Stimulated activated CD8-positive, alpha-beta memory T cell treated with anti-CD3 and anti-CD28 coated beads, Interleukin-4, amount 100 ng/mL, for 1 hour (primary cell): Measurements from ENCODE around the gene FAT2.
"Not testable (repeated sequence)": the region's sequence is repeated elsewhere in the genome, so short reads cannot be mapped to it uniquely, and the experiment has no call there.

Source experiments
- DNase-seq, 2 donors: peaks; one replicate each; pipeline ENCODE4 v3.0.0-alpha.2; 2020; ENCODE audit warnings: low read depth in 2 of 2, low spot score in 1 of 2

FAT2 gene

DNA sequence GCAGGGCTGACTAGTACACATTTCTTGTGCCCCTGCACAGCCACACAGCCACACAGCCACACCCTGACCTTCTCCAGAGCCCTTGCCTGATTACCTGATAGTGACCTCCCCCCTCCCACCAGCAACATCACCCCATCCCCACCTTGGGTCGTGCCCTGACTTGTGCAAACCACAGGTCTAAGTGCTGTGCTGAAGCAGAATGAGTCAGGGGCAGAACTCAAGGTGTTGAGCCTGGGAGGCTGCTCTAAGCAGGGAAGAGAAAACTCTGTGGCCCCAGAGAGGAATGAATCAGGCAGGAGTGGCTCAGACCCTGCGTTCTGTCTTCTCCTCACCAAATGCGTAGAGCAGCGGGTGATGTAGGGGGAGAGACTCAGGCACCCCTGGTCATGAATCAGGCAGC is 24.3 kb upstream of the FAT2 start:
- DNase-seq, result no peak

DNA sequence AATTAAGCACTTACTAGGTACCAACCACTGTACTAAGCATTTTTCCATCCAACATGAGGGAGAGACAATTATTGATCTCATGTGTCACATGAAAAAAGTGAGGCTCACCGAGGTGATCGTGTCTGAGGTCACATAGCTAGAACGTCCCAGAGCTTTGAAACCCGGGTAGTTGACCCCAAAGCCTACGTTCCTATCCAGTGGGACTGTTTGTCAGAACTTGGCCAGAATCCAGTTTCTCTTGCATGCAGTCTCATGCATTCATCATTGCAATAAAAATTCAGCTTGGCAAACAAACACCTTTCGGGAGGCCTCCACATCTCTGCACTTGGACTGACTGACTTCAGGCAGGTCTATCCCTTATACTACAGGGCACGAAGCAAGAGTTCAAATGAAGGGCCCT is 23.4 kb upstream of the FAT2 start:
- DNase-seq, result no peak

DNA sequence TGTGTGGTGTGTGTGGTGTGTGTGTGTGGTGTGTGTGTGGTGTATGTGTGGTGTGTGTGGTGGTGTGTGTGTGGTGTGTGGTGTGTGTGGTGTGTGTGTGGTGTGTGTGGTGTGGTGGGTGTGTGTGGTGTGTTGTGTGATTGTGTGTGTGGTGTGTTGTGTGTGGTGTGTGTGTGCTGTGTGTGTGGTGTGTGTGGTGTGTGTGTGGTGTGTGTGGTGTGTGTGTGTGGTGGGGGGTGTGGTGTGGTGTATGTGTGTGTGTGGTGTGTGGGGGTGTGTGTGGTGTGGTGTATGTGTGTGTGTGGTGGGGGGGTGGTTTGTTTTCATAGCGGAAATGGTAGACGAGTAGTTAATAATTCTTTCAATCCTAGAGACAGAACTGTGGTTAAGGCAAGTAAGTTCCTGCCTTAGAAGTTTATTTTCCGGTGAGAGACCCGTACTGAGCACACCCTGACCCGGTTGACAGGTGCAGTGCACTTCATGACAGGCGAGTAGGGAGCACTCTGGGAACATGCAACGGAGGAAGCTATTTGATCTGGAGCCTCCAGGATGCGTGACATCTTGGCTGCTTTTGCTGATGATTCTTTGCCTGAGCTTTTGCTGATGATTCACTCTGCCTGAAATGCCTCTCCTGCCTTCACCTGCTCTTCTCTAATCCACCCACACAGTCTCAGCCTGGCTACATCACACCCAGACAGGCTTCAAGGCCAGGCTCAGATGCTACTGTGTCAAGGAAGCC is 21.7 kb upstream of the FAT2 start:
- no peak for DNase-seq

DNA sequence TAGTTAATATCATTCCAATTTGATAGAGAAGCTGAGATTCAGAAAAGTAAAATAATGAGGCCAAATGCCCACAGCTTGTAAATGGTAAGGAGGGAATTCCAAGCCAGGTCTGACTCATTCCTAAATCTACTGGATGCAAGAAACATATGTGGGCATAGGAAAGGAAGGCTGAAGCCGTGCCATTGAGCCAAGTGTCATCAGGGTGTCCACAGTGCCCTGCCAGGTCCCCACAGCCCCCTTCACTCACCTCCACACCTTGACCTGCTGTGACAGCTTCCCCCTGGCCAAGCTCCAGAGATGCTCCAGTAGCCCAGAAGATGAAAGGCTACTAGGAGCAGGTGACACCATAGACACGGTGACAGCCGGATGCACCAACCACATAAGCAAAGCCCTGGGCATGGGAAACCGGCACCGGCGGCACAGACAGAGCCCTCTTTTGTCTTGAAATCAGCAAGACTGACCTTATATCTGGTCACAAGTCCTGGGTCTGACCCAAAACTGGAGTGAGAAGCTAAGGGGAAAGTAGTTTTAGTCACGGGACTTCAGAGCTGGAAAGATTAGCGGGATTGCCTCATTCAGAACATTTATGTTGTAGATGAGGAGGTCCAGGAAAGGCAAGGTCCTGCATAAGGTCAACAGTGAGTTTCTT is 20.1 kb upstream of the FAT2 start:
- no peak for DNase-seq

DNA sequence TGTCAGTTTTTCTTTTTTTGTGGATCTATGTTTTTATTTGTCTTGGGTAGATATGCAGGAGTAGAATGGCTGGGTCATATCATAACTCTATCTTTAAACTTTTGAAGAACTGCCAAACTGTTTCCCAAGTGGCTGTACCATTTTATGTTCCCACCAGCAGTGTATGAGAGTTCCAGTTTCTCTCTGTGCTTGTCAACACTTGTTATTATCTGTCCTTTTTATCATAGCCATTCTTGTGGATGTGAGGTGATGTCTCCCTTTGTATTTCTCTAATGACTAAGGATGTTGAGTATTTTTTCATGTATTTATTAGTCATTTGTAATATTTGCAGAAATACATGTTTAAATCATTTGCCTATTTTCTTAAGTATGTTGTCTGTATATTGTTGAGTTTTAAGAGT is 17.4 kb upstream of the FAT2 start:
- DNase-seq, result no peak

DNA sequence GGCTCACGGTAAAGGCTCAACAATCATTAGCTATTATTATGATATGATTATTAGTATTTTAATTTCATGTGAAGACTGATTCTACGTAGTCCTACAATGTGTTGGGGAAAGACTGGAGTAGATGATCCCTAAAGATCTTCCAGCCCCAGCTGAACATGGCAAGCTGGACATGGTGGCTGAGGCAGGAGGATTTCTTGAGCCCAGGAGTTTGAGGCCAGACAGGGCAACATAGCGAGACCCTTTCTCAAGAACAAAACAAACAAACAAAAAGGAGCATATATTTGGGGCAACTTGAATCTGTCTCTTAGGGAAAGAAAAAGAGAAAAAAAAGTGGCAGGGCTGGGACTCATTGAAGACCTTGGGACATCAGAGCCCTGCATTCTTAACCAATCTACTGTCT is 16.2 kb upstream of the FAT2 start:
- no peak for DNase-seq

DNA sequence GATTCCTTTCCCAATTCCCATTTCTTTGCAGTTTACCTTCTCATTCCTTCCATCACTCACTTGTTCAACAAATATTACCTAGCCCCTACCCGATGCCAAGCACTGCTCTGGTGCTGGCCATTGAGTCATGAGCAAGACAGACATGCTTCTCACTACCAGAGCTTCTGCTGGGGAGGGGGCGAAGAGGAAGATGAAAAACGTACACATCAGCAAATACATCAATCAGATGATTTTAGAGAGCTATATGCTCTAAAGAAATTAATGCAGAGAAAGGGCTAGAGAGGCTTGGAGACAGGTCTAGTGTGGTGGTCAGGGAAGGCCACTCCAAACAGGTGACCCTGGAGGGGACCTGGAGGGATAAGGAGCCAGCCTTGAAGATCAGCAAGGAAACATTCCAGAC is 14.4 kb upstream of the FAT2 start:
- DNase-seq, result no peak

DNA sequence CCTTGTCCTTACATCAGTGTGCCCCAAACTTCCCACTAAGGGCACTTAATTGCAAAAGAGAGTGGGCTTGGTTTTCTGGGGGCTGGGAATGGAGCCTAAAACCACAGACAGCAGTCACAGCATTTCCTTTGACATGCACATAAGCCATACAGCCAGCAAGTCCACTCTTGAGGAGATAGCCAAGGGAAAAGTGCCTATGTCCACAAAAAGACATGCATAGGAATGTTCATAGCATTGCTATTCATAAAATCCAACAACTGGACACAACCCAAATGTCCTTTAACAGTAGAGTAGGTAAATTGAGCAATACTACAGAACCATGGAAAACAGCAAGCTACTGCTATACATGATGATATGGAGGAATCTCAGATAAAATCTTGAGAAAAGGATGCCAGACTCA is 11.7 kb upstream of the FAT2 start:
- no peak for DNase-seq

DNA sequence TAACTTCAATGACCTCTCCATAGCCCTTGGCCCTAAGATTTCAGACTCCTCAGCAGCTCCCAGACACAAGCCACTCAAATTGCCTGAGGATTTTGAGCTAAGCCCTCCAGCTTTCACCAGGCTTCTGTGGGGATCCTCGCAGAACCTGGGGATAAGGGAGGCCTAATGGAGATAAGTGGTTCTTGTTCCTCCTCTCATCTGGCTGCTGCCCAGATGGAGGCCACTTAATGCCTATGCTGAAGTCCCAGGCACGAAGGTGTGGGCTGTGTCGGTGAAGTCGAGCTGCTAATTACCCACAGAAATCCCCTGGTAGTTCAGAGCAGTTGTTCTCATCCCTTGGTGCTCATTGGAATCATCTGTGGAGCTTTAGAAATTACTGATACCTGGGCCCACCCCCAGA is 10.3 kb upstream of the FAT2 start:
- no peak for DNase-seq

DNA sequence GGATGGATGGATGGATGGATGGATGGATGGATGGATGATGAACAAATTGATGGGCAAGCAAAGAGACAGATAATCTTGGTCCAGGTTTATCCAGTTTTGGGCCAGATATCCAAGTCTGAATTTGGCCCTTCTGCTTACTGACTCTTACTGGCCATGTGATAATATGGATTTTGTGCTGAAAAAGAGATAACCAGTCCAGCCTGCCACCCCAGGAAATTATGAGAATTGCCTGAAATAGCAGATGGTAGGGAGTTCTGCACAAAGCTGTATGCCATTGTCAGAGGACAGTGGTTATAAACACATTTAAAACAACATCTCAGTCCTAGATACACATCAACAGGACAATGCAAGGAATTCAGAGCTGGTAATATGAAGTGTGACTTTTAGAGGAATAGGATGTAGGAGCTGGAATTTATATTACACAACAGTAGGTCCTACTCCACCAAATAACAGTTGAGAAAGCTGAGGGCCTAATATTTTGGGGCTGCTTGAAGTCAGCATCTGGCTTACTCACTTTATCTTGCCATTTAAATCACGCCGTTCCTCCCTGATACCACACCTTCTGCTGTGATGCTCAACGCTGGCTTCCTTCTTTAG is 9.0 kb upstream of the FAT2 start:
- no peak for DNase-seq

DNA sequence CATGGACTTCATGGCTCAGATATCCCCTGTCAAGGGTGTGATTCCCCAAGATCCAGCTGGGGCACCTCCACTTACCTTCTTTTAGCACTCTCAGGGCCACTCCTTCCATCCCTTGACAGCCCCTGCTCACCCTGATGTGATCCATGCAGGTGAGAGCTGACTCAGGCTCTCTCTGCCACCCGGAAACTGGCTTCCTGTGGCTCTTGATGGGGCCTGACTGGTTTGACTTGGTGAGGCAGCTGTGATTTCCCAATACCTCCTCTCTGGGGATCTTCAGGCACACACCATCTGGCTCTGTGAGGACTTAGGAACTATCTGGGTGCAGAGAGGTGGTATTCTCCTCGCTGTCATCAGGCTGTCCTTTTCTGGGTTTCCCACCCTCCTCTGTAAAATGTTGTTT is 7.9 kb upstream of the FAT2 start:
- no peak for DNase-seq

DNA sequence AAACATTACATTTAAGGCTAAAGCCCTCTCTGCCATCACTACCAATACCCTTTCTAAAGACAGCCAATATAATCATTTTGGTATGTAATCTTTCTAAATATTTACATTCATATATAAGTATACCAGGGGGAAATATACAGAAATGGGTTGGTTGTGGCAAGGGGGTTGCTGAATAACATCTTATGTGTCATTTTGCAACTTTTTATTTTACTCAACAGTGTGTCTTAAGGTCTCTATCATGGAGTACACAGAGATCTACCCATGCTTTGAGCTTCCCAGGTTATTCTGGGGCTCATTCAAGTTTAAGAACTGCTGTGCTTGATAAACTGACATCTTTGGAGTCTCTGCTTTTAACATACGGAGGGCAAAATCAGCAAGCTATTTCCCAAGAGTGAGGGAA is 7.4 kb upstream of the FAT2 start:
- DNase-seq, result no peak

DNA sequence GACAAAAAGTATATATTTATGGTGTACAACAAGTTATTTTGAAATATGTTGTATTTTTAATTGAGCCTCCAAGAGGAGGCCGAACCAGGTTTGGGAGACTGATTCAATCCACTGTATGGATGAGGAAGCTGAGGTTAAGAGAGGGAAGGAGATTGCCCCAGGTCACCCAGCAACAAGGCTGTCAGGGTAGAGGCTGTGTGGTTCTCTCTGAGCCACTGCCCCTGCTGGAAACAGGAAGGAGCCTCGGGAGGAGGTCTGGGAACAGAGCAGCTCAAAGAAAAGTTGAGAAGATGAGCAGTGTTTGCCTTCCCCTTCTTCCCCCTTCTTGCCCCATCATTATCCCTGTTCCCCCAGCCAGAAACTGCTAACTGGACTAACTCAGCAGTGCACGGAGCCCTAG is 6.6 kb upstream of the FAT2 start:
- no peak for DNase-seq

DNA sequence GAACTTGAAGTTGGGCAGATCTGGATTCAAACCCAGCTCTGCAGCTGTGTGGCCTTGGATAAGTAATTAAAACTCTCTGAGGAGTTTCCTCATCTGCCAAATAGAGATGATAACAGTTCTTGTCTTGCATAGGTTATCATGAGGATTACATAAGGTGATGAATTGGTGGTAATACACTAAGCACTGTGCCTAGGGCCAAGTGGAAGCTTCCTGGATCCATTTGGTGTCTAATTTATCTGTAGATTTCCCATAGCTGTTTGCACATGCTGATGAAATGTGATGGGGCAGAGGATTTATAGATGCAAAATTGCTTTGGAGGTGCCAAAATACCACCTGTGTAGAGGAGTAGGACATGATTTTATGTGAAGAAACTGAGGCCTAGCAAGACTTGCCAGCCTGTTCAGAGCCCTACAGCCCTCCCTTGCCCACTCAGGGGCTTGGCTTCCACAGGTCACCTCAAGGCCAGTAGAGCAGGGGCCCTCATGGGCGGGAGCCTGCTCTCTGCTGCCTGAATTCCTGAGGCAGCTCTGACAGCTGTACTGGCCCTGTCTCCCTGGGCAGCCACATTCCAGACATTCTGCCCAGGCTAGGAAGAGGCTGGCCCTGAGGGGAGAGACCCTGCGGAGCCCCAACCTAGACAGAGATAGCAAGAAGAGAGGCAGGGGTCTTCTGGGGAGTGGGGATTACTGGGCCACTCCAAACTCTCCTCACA is 5.9 kb upstream of the FAT2 start:
- no peak for DNase-seq

DNA sequence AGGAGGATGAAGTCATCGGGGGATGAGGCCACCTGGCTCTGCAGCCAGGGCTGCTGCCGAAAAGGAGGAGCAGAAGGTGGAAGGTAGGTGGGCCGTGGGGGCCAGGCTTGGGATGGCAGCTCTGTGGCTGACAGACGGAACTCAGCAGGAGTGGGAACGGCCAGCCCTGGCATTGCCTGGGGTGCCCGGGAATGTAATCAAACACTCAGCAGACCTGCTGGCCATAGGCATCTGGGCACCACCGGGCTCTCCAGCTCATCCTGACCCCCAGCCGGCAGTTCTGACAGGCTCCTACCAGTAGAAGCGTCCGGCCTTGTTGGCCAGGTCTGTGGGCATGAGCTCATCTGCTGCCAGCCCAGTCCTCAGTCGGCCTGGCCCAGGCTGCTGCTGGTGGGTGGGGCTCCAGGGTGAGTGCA is 4.3 kb upstream of the FAT2 start:
- DNase-seq, result no peak

DNA sequence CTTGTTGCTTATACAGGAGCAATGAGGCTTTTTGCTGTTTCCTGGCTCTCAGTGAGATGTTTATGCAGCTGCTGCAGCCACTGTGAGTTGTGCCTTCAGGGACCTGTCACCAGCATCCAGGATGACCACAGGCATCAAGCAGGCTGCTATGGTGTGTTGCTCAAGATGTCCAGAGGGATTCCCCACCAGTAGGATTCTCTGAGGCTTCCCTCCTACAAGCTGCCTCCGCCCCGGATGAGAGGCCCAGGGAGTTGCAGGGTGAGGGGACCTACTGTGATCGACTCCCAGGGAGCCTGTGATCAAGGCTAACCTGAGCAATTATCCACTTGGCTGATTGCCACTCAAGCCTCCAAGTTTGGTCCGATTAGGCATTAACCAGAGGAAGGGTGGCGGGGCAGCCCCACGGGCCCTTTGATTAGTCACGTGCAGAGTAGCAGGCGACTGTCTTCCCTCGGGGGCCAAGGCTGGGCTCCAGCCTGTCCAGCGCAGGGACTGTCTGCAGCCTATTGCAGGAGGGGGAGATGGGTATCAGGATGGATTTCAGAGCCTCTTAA is 1.8 kb upstream of the FAT2 start:
- no peak for DNase-seq

DNA sequence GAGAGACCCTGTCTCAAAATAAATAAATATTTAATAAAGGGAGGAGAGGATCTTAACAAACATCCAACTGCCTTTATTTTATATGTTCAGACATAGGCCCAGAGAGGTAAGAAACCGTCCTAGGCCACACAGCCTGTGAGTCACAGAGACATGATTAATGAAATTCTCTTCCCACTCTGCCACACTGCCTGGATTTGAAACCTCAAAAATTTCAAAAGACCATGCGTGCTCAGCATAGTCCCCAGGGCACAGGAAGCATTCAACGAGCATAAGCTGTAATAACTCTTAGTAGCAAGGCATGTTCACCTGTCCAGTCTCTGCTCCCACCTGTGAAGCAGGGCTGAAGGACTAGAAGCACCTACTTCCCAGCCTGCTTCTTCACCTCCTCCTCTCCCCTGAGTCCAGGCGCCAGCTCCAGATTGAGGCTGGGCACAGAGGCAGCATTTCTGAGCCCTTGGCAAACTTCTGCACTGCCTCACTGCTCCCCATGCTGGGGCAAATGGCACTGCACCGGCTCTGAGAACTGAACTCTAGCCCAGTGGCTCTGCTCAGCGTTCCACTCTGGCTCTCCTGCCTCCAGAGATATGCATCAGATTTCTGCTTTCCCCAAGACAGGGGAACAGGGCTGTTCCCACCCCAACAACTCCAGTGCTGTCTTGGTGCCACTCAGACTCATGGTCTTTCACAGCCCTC is 1.1 kb downstream of the FAT2 start:
- DNase-seq, result no peak

DNA sequence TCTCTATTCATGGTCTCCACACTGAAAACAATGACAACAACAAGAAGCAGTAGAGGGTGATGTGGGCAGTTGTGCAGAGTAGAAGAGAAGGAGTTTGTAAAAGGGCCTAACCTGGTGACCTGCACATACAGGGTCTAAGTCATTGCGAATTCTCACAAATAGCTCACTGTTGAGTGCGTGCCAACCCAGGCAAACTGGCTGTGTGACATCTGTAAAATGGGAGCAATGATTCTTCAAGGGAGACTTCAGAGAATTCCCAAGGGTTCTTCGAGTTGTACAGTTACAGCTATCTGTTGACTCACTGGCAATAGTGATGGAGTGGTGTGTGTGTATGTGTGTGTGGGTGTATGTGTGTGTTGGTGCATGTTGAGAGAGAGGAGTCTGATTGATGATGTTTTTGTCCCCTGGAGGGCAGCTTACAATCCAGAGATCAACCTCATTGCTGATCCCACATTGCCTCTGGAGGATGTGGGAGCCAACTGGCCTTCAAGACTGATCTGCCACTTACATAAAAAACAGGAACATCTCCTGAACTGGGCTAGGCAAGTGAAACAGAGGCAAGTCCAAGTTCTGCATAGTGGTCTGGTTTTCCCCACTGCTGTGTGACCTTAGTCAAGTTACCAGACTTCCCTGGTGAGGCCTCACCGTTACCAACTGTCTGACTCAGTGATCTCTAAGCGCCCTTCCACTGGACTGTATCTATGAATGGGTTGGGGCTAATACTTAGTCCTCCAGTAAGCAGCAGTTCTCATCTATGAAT is 3.2 kb downstream of the FAT2 start:
- no peak for DNase-seq

DNA sequence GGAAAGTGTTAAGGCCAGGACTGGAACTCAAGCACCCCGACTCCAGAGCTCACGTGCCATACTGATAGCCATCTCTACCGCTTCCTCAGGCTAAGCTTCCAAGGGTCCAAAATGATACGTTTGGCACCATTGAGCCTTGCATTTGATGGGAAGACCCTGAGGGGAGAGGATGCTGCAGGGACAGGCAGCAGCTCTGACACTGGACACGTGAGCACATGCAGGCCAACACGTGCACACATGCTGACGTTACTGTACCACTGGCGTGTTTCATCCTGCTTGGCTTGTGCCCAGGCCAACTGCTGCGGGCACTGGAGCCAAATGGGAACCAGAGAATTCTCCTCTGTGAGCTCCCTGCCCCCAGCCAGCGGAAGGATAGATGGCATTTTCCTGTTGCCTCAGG is 5.2 kb downstream of the FAT2 start:
- DNase-seq, result no peak

DNA sequence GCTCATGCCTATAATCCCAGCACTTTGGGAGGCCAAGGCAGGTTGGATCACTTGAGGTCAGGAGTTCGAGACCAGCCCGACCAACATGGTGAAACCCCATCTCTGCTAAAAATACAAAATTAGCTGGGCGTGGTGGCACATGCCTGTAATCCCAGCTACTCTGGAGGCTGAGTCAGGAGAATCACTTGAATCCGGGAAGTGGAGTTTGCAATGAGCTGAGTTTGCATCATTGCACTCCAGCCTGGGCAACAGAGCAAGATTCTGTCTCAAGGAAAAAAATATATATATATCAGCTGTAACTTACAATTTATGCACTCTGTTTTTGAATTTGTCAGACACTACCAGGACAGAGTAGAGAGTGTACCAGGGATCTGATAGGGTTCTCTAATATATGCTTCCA is 5.8 kb downstream of the FAT2 start:
- DNase-seq, result not testable (repeated sequence)
